Glomerular endothelial cell (primary cell): ENCODE data around the gene OGT. TPM values are rescaled to one million over a fixed set of nuclear protein-coding genes. Genes with fewer than 3 reads are reported as not detected.

Source experiments
- DNase-seq: peaks from one replicate; pipeline ENCODE4 v3.0.0-alpha.2; 2011; ENCODE audit warnings: low read depth, low spot score; ENCODE audit errors: extremely low read depth
- total RNA-seq: library from RNA; depleted of rRNA; stranded (reverse); fragments of >200 nt; gene quantifications from 2 replicates; pipeline ENCODE4 v1.2.3, GENCODE V29; 2015

The OGT gene
- total RNA-seq, 1 donor from 2014 or later = 79.9 TPM

- no peak for DNase-seq
Measured at GRCh38 chrX:71619193-71619592, 86.3 kb downstream of the OGT start.

- no peak for DNase-seq
Measured at GRCh38 chrX:71619986-71620385, 87.1 kb downstream of the OGT start.

- no peak for DNase-seq
Measured at GRCh38 chrX:71621603-71622002, 88.7 kb downstream of the OGT start.

- no peak for DNase-seq
Measured at GRCh38 chrX:71622032-71622575, 89.2 kb downstream of the OGT start.

GRCh38 chrX:71622576-71623450, 89.9 kb downstream of the OGT start:
- no peak for DNase-seq

- no peak for DNase-seq
Measured at GRCh38 chrX:71623714-71624113, 90.8 kb downstream of the OGT start.

- no peak for DNase-seq
Measured at GRCh38 chrX:71625471-71625870, 92.6 kb downstream of the OGT start.

Other genes with a start within 250 kb of the OGT start
- gene NONO, start 249.5 kb upstream of the OGT start, total RNA-seq = 309 and 314 TPM in 2 replicates
- gene ITGB1BP2, start 231.4 kb upstream of the OGT start, total RNA-seq = 0.24 and 2.1 TPM in 2 replicates
- 34.8 and 42.4 TPM in 2 replicates for gene TAF1, start 166.7 kb upstream of the OGT start, total RNA-seq
- gene GCNA, start 45.3 kb downstream of the OGT start, total RNA-seq = 0.15 and 2.5 TPM in 2 replicates
- not detected in 2 replicates for gene CXCR3, start 85.4 kb downstream of the OGT start, total RNA-seq
- not detected in 2 replicates for gene CXorf49, start 185.2 kb downstream of the OGT start, total RNA-seq
- not detected in 2 replicates for gene CXorf49B, start 230.2 kb downstream of the OGT start, total RNA-seq